Liver (tissue), 3 donors: ENCODE data around the gene HCLS1.

Experiments used
- CTCF ChIP-seq: fragments of 150-350 bp; IDR thresholded peaks from 2 replicates; pipeline ENCODE4 v1.5.1; 2017; ENCODE audit warnings: improper control_type of control experiment, low read depth, low read length; ENCODE audit not compliant: missing input control
- EGR1 ChIP-seq, 2 donors: IDR thresholded peaks; 2 replicates each; pipeline ENCODE4 v1.6.1; 2016 to 2018; ENCODE audit warnings: antibody characterized with exemption in 2 of 2, low read depth in 2 of 2
- FOXA1 ChIP-seq: IDR thresholded peaks from 2 replicates; pipeline ENCODE4 v1.6.1; 2016; ENCODE audit warnings: antibody characterized with exemption
- GABPA ChIP-seq, 2 donors: IDR thresholded peaks in 1 of 2; conservative IDR thresholded peaks in 1 of 2; 2 replicates each; pipeline ENCODE4 v1.6.1; 2016; ENCODE audit warnings: antibody characterized with exemption in 2 of 2, mild to moderate bottlenecking in 1 of 2, moderate library complexity in 1 of 2
- JUND ChIP-seq, 2 donors: IDR thresholded peaks; 2 replicates each; pipeline ENCODE4 v1.6.1; 2016; ENCODE audit warnings: antibody characterized with exemption in 2 of 2
- MAX ChIP-seq: IDR thresholded peaks from 2 replicates; pipeline ENCODE4 v1.6.1; 2016; ENCODE audit warnings: antibody characterized with exemption
- RAD21 ChIP-seq, 2 donors: IDR thresholded peaks; 2 replicates each; pipeline ENCODE4 v1.6.1; 2016; ENCODE audit warnings: antibody characterized with exemption in 2 of 2, mild to moderate bottlenecking in 2 of 2
- REST ChIP-seq: IDR thresholded peaks from 2 replicates; pipeline ENCODE4 v1.6.1; 2016; ENCODE audit warnings: antibody characterized with exemption, mild to moderate bottlenecking
- SP1 ChIP-seq: IDR thresholded peaks from 2 replicates; pipeline ENCODE4 v1.6.1; 2018; ENCODE audit warnings: antibody characterized with exemption, mild to moderate bottlenecking
- YY1 ChIP-seq: IDR thresholded peaks from 2 replicates; pipeline ENCODE4 v1.6.1; 2016; ENCODE audit warnings: antibody characterized with exemption, mild to moderate bottlenecking
- ZBTB33 ChIP-seq: IDR thresholded peaks from 2 replicates; pipeline ENCODE4 v1.6.1; 2016; ENCODE audit warnings: antibody characterized with exemption
- donor health status: healthy.
- donor health status: healthy.

- TF ChIP-seq CTCF (no peak), JUND (IDR thresholded peaks at IDR 0.05) (no peak), REST (no peak), MAX (no peak), FOXA1 (no peak), EGR1 (IDR thresholded peaks at IDR 0.05; ENCODE audit: low read depth in 2 of 2) (no peak), RAD21 (IDR thresholded peaks at IDR 0.05) (peak; percentile 66 to 71), ZBTB33 (no peak), GABPA (IDR thresholded peaks at IDR 0.05 in 1 of 2, conservative IDR thresholded peaks at IDR 0.05 in 1 of 2) (no peak), SP1 (peak; percentile 20), YY1 (no peak)
Observed at GRCh38 chr3:121592856-121593702, 67.6 kb downstream of the HCLS1 start, which contains the start of gene FBXO40.
